Measurements from ENCODE around the gene IL15. TPM values are rescaled to one million over a fixed set of nuclear protein-coding genes. Genes with fewer than 3 reads are reported as not detected.

Gene IL15
- total and polyA plus RNA-seq, 2 experiments from 2014 or later: 2.3 to 3.7 TPM

- Histone ChIP-seq H3K27ac (ENCODE audit: low read depth) (no peak overlapping the region), H3K4me2 (peak overlapping the region; percentile 8; the same call in 1 of the 2 replicates)
- H3K4me1 Mint-ChIP-seq: peaks cover 23% of the 10 kb centered on the region
Measured at GRCh38 chr4:141768954-141769353, 132.6 kb downstream of the IL15 start.

More at GRCh38 chr4:141768954-141769353, 132.6 kb downstream of the IL15 start:
- Mint-ChIP-seq H3K36me3 (ENCODE audit: low read depth) (peaks cover 3% of the 10 kb centered on the region; the same call in 1 of the 3 replicates), H3K27me3 (ENCODE audit: insufficient read depth, low read depth, poor library complexity) (no peaks in the 10 kb centered on the region), H3K9me3 (no peaks in the 10 kb centered on the region), H3K4me3 (no peak overlapping the region), H3K27ac (peak overlapping the region; percentile 49)
- Histone ChIP-seq H3K9me2 (ENCODE audit: insufficient read depth) (no peaks in the 10 kb centered on the region), H3K27me3 (ENCODE audit: insufficient read depth) (no peaks in the 10 kb centered on the region), H2AFZ (no peak overlapping the region), H3K36me3 (ENCODE audit: insufficient read depth) (0 out of 2 replicates have a peak, but pooled peaks cover 3% of the 10 kb centered on the region), H3K4me1 (ENCODE audit: insufficient read depth) (peaks cover 21% of the 10 kb centered on the region), H3F3A (replicated peaks; ENCODE audit: low read depth) (no peaks in the 10 kb centered on the region), H4K20me1 (replicated peaks; ENCODE audit: insufficient read depth) (no peaks in the 10 kb centered on the region), H3K79me2 (replicated peaks; ENCODE audit: insufficient read depth) (no peaks in the 10 kb centered on the region), H3K4me3 (no peak overlapping the region)
- no peak for ATAC-seq
- no peak for TF ChIP-seq POLR2AphosphoS5 (IDR thresholded peaks at IDR 0.05; ENCODE audit: low read depth)
- TF ChIP-seq, protein P1, sequence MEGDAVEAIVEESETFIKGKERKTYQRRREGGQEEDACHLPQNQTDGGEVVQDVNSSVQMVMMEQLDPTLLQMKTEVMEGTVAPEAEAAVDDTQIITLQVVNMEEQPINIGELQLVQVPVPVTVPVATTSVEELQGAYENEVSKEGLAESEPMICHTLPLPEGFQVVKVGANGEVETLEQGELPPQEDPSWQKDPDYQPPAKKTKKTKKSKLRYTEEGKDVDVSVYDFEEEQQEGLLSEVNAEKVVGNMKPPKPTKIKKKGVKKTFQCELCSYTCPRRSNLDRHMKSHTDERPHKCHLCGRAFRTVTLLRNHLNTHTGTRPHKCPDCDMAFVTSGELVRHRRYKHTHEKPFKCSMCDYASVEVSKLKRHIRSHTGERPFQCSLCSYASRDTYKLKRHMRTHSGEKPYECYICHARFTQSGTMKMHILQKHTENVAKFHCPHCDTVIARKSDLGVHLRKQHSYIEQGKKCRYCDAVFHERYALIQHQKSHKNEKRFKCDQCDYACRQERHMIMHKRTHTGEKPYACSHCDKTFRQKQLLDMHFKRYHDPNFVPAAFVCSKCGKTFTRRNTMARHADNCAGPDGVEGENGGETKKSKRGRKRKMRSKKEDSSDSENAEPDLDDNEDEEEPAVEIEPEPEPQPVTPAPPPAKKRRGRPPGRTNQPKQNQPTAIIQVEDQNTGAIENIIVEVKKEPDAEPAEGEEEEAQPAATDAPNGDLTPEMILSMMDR (conservative IDR thresholded peaks at IDR 0.05; ENCODE audit: low read depth in 2 of 2): no peak
- no peak for TF ChIP-seq NANOG (IDR thresholded peaks at IDR 0.05; ENCODE audit: borderline replicate concordance)
- TF ChIP-seq EZH2phosphoT487 (IDR thresholded peaks at IDR 0.05; ENCODE audit: unreplicated experiment): no peak
- TF ChIP-seq ZNF462 (CRISPR knock-in tag; IDR thresholded peaks at IDR 0.05): no peak
- no peak for TF ChIP-seq JUNB (IDR thresholded peaks at IDR 0.05; ENCODE audit: unreplicated experiment)
- TF ChIP-seq EZH2 (IDR thresholded peaks at IDR 0.05; ENCODE audit: low read depth, unreplicated experiment): no peak
- TF ChIP-seq STAT1 (IDR thresholded peaks at IDR 0.05; ENCODE audit: unreplicated experiment): no peak
- TF ChIP-seq ZNF114 (CRISPR knock-in tag; IDR thresholded peaks at IDR 0.05): no peak
- TF ChIP-seq, protein P2, sequence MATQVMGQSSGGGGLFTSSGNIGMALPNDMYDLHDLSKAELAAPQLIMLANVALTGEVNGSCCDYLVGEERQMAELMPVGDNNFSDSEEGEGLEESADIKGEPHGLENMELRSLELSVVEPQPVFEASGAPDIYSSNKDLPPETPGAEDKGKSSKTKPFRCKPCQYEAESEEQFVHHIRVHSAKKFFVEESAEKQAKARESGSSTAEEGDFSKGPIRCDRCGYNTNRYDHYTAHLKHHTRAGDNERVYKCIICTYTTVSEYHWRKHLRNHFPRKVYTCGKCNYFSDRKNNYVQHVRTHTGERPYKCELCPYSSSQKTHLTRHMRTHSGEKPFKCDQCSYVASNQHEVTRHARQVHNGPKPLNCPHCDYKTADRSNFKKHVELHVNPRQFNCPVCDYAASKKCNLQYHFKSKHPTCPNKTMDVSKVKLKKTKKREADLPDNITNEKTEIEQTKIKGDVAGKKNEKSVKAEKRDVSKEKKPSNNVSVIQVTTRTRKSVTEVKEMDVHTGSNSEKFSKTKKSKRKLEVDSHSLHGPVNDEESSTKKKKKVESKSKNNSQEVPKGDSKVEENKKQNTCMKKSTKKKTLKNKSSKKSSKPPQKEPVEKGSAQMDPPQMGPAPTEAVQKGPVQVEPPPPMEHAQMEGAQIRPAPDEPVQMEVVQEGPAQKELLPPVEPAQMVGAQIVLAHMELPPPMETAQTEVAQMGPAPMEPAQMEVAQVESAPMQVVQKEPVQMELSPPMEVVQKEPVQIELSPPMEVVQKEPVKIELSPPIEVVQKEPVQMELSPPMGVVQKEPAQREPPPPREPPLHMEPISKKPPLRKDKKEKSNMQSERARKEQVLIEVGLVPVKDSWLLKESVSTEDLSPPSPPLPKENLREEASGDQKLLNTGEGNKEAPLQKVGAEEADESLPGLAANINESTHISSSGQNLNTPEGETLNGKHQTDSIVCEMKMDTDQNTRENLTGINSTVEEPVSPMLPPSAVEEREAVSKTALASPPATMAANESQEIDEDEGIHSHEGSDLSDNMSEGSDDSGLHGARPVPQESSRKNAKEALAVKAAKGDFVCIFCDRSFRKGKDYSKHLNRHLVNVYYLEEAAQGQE (IDR thresholded peaks at IDR 0.05; ENCODE audit: unreplicated experiment): no peak
- TF ChIP-seq ZNF331 (CRISPR knock-in tag; IDR thresholded peaks at IDR 0.05; ENCODE audit: low read depth): no peak
- TF ChIP-seq CREB1 (CRISPR knock-in tag; IDR thresholded peaks at IDR 0.05; ENCODE audit: low read depth): no peak
- DNase-seq (ENCODE audit: low spot score): peak; percentile 5
